NT2/D1 (cell line): ENCODE results near the gene ZFYVE1.

Experiments
- DNase-seq: peaks from one replicate; pipeline ENCODE4 v3.0.0-alpha.2; 2011; ENCODE audit warnings: low read depth, low spot score
- H3K27me3 ChIP-seq: 2 replicates; pipeline ENCODE4 v1.6.0; 2011; ENCODE audit warnings: mild to moderate bottlenecking; ENCODE audit not compliant: insufficient read length, insufficient read depth
- H3K36me3 ChIP-seq: 2 replicates; pipeline ENCODE4 v1.6.1; 2011; ENCODE audit warnings: mild to moderate bottlenecking, low read length, mixed read lengths; ENCODE audit not compliant: insufficient read depth, insufficient read length
- H3K4me1 ChIP-seq: 2 replicates; pipeline ENCODE4 v1.5.1; 2011; ENCODE audit not compliant: insufficient read depth, insufficient read length
- H3K4me3 ChIP-seq: 2 replicates; pipeline ENCODE4 v1.5.1; 2011; ENCODE audit warnings: low read depth; ENCODE audit not compliant: insufficient read length
- H3K9ac ChIP-seq: 2 replicates; pipeline ENCODE4 v1.6.0; 2011; ENCODE audit warnings: low read depth; ENCODE audit not compliant: insufficient read length
- H3K9me3 ChIP-seq: 2 replicates; pipeline ENCODE4 v1.5.1; 2011; ENCODE audit warnings: mild to moderate bottlenecking, low read length; ENCODE audit not compliant: insufficient read depth
- SUZ12 ChIP-seq: IDR thresholded peaks from 2 replicates; pipeline ENCODE4 v1.6.1; 2011; ENCODE audit not compliant: insufficient read length, insufficient read depth; ENCODE audit errors: extremely low read depth
- YY1 ChIP-seq: IDR thresholded peaks from 2 replicates; pipeline ENCODE4 v1.6.1; 2011; ENCODE audit not compliant: insufficient read length, insufficient read depth
- ZNF274 ChIP-seq: IDR thresholded peaks from 2 replicates; pipeline ENCODE4 v1.6.1; 2011; ENCODE audit warnings: mild to moderate bottlenecking, low read depth, low read length

The ZFYVE1 gene

GRCh38 chr14:73026845-73027542 is at the start of gene ZFYVE1:
Gene ZFYVE1, minus strand, starts transcription at chr14:73027106. Its CDS starts 2,598 bp downstream, at chr14:73024508.
- no peaks in the 10 kb centered on the region for H3K9me3 ChIP-seq
- no peaks in the 10 kb centered on the region for H3K27me3 ChIP-seq
- peak within 1 kb of the TSS; percentile 15 for H3K9ac ChIP-seq
- TF ChIP-seq YY1 (no peak), SUZ12 (no peak), ZNF274 (no peak)
- peaks cover 19% of the 10 kb centered on the region for H3K36me3 ChIP-seq
- H3K4me1 ChIP-seq, result no peaks in the 10 kb centered on the region
- H3K4me3 ChIP-seq, result peak within 1 kb of the TSS; percentile 68
- DNase-seq, result peak; percentile 94

- Histone ChIP-seq H3K36me3 (peaks cover 39% of the 10 kb centered on the region), H3K4me3 (no peak overlapping the region), H3K4me1 (no peaks in the 10 kb centered on the region), H3K9me3 (no peaks in the 10 kb centered on the region), H3K9ac (no peak overlapping the region), H3K27me3 (no peaks in the 10 kb centered on the region)
- TF ChIP-seq SUZ12, result no peak
- TF ChIP-seq YY1, result no peak
- no peak for TF ChIP-seq ZNF274
- DNase-seq, result no peak
Measured at GRCh38 chr14:73069585-73069984, 42.7 kb upstream of the ZFYVE1 start.

- Histone ChIP-seq H3K9me3 (no peaks in the 10 kb centered on the region), H3K9ac (peak overlapping the region; percentile 95), H3K4me3 (peak overlapping the region; percentile 95), H3K27me3 (no peaks in the 10 kb centered on the region), H3K4me1 (no peaks in the 10 kb centered on the region), H3K36me3 (peaks cover 25% of the 10 kb centered on the region)
- TF ChIP-seq ZNF274, result no peak
- no peak for TF ChIP-seq SUZ12
- no peak for TF ChIP-seq YY1
- no peak for DNase-seq
Measured at GRCh38 chr14:73058922-73059673, 32.2 kb upstream of the ZFYVE1 start.

DNA sequence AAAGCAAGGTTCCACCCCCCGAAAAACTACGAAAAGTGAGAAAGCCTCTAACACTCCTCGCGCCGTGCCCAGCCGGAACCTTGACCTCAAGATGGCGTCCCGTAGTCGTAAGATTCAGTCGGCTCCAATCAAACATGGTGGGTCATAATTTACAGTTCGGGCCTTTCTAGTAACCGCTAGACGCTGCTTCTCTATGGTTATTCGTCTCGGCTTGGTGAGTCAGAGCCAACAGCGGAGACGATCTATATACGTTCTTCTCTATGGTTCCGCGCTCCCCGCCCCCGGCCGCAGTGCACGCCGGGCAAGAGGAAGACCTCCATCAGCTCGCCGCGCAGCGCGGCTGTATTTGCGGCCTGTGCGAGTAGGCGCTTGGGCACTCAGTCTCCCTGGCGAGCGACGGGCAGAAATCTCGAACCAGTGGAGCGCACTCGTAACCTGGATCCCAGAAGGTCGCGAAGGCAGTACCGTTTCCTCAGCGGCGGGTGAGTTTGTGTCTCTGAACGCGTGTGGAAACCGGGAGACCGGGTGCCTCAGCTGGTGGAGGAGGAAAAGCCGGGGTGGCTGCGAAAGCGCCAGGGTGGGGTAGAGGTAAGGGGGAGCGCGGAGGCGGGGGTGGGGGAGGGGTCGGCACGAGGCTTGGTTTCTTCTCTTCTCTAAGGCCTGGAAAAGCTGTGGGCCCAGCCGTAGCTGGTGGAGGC is 31.5 kb upstream of the ZFYVE1 start, which contains the start of gene RBM25:
RBM25 (plus strand) TSS at position 311 of the 698 bp plus-strand sequence. CDS start 13,108 bp downstream, outside the sequence.
- Histone ChIP-seq H3K4me1 (no peaks in the 10 kb centered on the region), H3K27me3 (no peaks in the 10 kb centered on the region), H3K4me3 (peak within 1 kb of the TSS; percentile 95), H3K36me3 (peaks cover 18% of the 10 kb centered on the region), H3K9ac (peak within 1 kb of the TSS; percentile 95), H3K9me3 (no peaks in the 10 kb centered on the region)
- DNase-seq, result peak; percentile 90
- TF ChIP-seq ZNF274, result no peak
- peak; percentile 86 for TF ChIP-seq YY1

DNA sequence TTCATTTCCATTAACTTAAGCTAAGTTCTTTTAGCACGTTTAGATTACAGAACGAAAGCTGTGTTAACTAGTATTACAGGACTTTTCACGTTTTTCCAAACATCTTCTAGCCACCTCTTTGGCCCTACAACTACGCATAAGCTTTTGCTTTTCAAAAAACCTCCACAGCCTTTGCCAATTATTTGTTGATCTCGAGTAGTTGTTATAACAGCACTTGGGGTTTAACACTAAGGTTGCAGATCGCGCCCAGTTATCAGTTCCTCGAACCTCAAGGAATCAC is 31.0 kb upstream of the ZFYVE1 start:
- H3K9me3 ChIP-seq, result no peaks in the 10 kb centered on the region
- H3K9ac ChIP-seq, result peak overlapping the region; percentile 86
- no peak for DNase-seq
- H3K4me3 ChIP-seq, result peak overlapping the region; percentile 95
- TF ChIP-seq SUZ12 (no peak), YY1 (no peak), ZNF274 (no peak)
- H3K36me3 ChIP-seq, result peaks cover 17% of the 10 kb centered on the region
- H3K4me1 ChIP-seq, result no peaks in the 10 kb centered on the region
- no peaks in the 10 kb centered on the region for H3K27me3 ChIP-seq

- DNase-seq, result no peak
- Histone ChIP-seq H3K4me1 (no peaks in the 10 kb centered on the region), H3K36me3 (peaks cover 3% of the 10 kb centered on the region), H3K27me3 (no peaks in the 10 kb centered on the region), H3K9ac (no peak overlapping the region), H3K9me3 (no peaks in the 10 kb centered on the region), H3K4me3 (no peak overlapping the region)
- TF ChIP-seq ZNF274, result no peak
- TF ChIP-seq SUZ12, result no peak
- no peak for TF ChIP-seq YY1
Measured at GRCh38 chr14:73055251-73055650, 28.3 kb upstream of the ZFYVE1 start.

DNA sequence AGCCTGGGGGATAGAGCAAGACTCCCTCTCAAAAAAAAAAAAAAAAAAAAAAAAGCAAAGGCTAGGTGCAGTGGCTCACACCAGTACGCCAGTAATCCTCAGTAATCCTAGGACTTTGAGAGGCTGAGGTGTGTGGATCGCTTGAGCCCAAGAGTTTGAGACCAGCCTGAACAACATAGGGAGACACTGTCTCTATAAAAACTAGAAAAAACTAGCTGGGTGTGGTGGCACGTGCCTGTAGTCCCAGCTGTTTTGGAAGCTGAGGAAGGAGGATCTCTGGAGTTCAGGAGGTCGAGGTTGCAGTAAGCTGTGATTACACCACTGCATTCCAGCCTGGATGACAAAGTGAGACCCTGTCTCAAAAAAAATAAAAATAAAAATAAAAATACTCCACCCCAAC is 22.5 kb upstream of the ZFYVE1 start:
- Histone ChIP-seq H3K36me3 (no peaks in the 10 kb centered on the region), H3K4me3 (no peak overlapping the region), H3K4me1 (no peaks in the 10 kb centered on the region), H3K27me3 (no peaks in the 10 kb centered on the region), H3K9ac (no peak overlapping the region), H3K9me3 (no peaks in the 10 kb centered on the region)
- TF ChIP-seq YY1, result no peak
- TF ChIP-seq SUZ12, result no peak
- TF ChIP-seq ZNF274, result no peak
- DNase-seq, result no peak
